Measurements from ENCODE around the gene WBP1.

GRCh38 chr2:74430502-74430901, 27.7 kb upstream of the WBP1 start:
- no peak for TF ChIP-seq CTCF (IDR thresholded peaks at IDR 0.05)
- no peak for TF ChIP-seq ZFX (IDR thresholded peaks at IDR 0.05; ENCODE audit: borderline replicate concordance)

All from 22Rv1 (cell line).